KOPT-K1 (cell line): ENCODE results near the gene DRICH1.
"Not testable (repeated sequence)": the region's sequence is repeated elsewhere in the genome, so short reads cannot be mapped to it uniquely, and the experiment has no call there.

ENCODE experiments used
- H3K27ac ChIP-seq: fragments of 200-600 bp; sonication (generic); 2 replicates; pipeline ENCODE4 v1.5.1; 2016; ENCODE audit warnings: antibody characterized with exemption, mild to moderate bottlenecking, low read depth, low read length; ENCODE audit not compliant: poor library complexity, severe bottlenecking
- H3K36me3 ChIP-seq: fragments of 200-600 bp; sonication (generic); 2 replicates; pipeline ENCODE4 v1.5.1; 2017; ENCODE audit warnings: antibody characterized with exemption, mild to moderate bottlenecking, low read length, moderate library complexity; ENCODE audit not compliant: insufficient read depth
- H3K9me3 ChIP-seq: fragments of 200-600 bp; sonication (generic); 2 replicates; pipeline ENCODE4 v1.5.1; 2017; ENCODE audit warnings: antibody characterized with exemption, low read length, mild to moderate bottlenecking; ENCODE audit not compliant: insufficient read depth, poor library complexity, severe bottlenecking

The DRICH1 gene, protein sequence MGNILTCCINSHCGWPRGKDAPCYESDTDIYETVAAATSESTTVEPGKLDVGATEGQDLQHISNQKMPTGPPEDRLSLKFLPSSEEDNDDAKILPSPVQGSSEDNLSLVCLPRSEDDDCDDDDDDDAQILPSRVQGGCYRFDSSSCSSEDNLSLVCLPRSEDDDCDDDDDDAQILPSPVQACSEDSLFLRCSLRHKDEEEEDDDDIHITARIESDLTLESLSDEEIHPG

DNA sequence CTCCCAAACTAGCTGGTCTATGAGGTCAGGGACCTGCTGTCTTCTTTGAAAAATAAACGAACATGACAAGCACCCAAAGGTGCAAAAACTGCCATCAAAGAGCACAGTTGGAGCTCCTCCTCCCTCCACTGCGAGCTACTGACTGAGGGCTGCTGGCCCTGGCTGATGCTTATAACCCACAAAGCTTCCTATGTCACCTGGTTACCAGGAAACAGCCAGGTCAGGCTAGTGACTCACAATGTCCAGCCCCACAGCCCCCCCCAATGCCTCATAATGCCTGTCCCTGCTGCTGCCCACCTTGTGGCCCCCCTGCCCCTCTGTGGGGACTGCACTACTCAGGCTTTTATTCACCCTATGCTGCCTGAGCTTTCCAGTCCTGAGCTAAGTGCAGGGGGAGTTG is at the start of gene DRICH1:
DRICH1 (minus strand) TSS at position 144 of the 400 bp plus-strand sequence. CDS start 298 bp downstream, outside the sequence.
- Histone ChIP-seq H3K9me3 (no peaks in the 10 kb centered on the region), H3K36me3 (no peaks in the 10 kb centered on the region), H3K27ac (no peak within 1 kb of the TSS)

DNA sequence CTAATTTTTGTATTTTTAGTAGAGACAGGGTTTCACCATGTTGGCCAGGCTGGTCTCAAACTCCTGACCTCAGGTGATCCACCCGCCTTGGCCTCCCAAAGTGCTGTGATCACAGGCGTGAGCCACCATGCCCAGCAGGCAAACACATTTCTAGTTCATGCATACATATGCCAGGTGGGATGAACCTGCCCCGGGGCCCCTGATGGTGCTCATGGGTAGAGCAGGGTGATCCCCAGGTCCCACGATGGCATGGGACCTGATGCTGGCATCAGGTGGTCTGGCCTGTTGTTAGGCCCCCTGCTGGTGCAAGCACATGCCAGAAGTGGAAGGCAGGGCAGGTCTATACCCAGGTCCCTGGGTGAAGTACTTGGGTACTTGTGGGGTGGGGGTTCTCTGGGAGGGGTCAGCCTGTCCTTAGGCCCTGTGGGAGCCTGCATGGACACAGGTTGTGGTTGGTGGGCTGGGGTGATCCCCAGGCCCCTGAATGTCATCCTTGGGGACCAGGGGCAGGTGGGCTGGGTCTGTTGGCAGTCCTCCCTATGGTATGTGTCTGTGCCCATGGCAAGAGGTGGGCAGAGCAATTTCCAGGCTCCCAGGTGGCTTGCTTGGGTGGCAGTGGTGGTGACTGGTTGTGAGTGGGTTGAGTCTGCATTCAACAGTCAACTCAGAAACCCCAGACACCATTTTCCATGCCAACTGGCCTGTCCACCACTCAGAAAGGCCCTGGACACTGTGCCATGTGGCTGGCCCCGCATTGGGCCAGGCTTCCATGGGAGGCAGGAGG is 49.1 kb upstream of the DRICH1 start:
- Histone ChIP-seq H3K9me3 (no peaks in the 10 kb centered on the region), H3K36me3 (peaks cover 65% of the 10 kb centered on the region), H3K27ac (no peak overlapping the region)

DNA sequence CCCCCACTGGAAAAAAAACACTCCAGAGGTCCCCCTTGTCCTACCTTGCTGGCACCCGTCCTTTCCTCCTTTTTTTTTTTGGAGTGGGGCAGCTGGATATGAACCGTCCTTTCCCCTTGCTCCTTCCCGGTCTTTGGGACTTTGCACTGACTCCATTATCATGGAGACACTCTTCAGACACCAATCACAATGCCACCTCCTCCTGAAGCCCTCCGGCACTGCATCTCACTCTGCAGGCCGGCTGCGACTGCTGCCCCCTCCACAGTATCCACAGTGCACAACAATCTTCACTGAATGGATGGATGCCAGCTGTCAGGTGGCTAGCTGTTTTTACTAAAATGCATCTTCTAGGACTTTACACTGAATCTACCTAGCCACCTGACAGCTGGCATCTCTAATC is 46.0 kb upstream of the DRICH1 start:
- Histone ChIP-seq H3K27ac (no peak overlapping the region), H3K36me3 (peaks cover 46% of the 10 kb centered on the region), H3K9me3 (no peaks in the 10 kb centered on the region)

DNA sequence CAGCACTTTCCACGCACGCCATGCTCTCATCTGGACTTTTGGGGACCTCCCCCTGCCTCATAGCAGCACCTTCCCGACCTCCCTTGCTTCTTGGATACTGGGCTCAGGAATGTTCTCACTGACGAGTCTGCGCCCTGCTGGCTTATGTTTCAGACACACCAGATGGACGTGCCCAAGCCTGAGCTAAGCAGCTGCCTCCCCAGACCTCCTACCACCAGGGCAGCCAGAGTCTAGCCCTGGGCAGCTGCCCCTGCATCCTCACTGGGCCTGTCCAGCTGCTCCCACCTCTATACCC is 45.5 kb upstream of the DRICH1 start:
- H3K36me3 ChIP-seq: peaks cover 41% of the 10 kb centered on the region
- no peaks in the 10 kb centered on the region for H3K9me3 ChIP-seq
- no peak overlapping the region for H3K27ac ChIP-seq

DNA sequence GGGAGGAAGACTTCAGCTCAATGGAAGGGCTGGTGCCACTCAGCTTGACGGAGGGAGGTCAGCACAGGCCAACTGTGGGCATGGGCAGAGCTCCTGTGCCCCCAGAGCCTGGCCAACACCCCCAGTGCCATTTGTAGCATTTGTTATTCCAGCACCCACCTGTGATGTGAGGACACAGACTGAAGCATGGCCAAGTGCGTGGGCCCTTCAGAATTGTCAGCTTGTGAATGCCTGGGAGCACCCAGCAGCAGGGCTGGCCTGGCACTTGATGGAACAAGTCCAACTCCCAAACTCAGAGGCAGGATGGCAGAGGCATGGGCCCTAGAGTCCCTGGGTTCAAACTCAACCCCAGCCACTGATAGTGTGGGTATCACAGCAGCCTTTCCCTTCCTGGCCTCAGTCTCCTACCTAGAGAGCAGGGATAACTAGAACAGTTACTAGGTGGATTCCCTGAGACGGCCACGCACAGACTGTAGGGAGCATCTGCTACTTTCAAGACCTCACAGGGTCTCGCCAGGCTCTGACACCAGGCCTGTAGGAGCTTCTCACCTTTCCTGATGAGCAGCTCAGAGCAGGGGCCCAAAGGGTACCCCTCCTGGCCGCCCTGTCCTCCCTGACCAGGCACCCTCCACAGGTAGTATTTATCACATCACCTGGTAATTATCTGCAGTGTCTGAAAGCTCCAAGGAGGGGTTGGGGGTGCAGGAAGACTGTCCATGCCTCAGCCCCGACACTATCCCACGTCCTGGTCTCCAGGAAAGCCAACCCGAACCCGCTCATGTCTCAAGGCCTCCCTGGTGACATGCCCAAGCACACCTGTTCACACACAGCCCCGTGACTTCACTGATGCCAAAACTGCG is 45.0 kb upstream of the DRICH1 start:
- H3K36me3 ChIP-seq: peaks cover 35% of the 10 kb centered on the region
- not testable (repeated sequence) for H3K27ac ChIP-seq, H3K9me3 ChIP-seq

DNA sequence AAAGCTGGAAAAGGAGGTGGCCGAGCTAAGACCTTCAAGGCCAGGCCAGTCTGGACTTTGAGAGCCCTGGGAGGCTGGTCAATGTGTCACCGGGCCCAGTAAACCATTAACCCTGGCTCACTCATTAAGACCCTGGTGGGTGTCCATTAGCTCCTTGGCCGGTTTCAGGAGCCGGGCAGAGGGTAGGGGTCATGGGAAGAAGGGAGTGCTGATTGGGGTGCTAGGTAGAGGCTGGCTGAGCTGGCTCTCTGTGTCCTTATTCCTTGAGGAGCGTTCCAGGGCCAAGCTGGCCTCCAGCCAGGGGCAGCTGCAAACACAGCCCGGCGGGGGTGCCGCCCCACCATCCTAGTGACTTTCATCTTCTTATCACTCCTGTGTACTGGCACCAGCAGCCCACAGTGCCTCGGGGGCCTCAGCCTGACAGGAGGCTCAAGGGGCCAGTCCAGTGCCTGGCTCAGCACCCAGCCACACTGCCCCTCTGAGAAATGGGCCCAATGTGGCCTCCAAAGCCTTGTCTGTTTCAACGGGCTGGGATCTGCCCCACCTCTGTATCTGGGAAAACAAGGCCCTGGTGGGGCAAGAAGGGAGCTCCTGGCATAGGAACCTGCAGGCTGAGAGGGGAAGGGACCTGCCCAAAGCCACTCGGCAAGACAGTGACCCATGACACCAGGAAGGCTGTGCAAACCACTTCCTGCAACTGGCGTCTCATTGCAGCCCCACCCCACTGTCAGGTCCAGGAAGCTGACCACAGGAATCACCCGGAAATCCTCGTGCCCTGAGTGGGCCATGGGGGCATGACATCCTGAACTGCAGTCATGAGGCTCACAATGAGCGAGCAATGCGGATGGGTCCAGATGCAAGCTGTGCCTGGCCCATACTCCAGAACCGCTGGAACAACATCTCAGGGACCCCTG is 43.6 kb upstream of the DRICH1 start:
- Histone ChIP-seq H3K27ac (no peak overlapping the region), H3K36me3 (peaks cover 25% of the 10 kb centered on the region; the same call in 1 of the 2 replicates), H3K9me3 (no peaks in the 10 kb centered on the region)

DNA sequence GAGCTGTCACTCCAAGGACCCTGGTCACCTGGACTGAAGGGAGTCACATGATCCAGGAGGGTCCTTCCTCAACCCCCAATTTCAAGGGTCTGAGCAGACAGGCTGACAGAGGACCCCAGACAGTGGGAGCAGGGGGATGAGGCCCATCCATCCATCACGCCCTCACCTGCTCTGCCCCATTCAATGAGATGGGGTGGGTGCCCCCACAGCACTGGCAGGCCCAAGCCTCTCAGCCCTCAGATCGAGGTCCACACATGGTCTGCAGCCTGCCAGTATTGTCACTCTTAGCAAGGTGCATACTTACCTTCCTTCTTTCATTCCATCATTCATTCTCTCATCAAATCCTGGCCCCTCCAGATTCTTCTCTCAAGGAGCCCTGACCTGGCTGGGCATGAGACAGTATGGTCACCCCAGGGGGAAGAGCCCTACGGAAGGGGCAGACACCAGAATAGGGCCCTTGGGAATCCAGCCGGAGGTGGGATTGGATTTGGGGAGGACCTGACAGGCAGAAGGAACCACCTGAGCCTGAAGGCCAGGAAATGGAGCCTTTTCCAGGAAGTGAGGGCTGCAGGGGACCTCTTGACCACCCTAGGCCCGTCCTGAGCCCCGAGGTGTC is 42.9 kb upstream of the DRICH1 start:
- H3K27ac ChIP-seq, H3K9me3 ChIP-seq: not testable (repeated sequence)
- H3K36me3 ChIP-seq: peaks cover 18% of the 10 kb centered on the region; the same call in 1 of the 2 replicates

DNA sequence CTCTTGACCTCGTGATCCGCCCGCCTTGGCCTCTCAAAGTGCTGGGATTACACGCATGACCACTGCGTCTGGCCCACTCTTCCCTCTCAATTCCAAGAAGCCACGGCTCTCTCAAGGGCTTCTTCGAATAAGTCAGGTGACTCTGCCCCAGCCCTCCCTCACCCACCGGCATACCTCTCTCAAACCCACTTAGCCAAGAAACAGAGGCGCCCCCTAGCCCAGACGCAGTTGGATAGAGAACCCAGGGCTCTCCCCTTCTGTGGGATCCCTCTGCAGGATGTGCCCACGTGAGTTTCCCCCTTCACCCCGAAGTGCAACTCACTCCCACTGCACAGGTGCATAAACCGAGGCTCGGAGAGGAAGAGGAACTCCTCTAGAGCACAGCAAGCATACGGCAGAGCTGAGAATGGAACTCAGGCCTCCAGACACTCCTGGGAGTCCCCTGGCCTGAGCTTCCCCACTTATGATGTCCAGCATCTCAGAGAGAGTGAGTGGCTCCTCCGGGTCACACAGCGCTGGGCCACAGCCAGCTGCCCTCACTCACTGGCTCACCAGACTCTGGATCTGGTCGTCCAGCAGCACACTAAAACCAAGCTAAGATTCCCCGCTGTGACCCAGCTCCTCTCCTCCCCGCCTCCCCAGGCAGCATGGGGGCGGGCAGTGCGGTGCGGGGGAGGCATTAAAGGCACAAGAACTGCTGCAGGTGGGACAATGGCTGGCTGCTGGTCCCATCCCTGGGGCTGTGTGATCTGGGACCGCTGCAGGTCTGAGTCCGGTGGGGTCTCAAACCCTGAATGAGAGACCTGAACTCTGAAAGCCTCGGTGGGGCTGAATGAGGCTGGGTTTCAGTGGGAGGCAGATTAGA is 41.9 kb upstream of the DRICH1 start:
- Histone ChIP-seq H3K9me3 (no peaks in the 10 kb centered on the region), H3K36me3 (peaks cover 8% of the 10 kb centered on the region; the same call in 1 of the 2 replicates), H3K27ac (no peak overlapping the region)

DNA sequence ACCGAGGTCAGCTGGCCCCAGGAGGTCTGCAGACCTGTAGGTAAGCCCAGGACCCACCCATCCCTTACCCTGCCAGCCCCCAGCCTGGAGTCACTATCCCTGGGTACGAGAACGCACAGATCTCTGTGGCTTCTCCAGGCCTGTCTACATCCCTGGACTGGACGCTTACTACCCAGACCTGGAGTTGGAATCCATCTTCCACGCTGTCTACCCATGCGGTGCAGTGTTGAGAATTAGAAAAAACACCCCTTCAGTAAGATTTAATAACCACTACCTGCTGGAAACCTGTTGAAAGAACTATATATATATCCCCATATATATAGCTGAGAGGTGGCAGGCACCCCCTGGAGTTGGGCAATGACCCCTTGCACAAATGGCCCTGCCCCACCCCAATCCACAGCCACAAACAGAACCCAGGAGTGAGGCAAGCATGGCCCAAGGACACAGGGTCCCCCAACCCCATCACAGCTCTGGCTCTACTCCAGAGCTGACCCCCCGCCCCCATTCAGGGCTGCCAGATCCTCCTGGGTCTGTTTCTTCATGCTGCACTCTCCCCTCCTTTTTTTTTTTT is 41.0 kb upstream of the DRICH1 start:
- Histone ChIP-seq H3K9me3 (no peaks in the 10 kb centered on the region), H3K36me3 (peaks cover 4% of the 10 kb centered on the region; the same call in 1 of the 2 replicates), H3K27ac (no peak overlapping the region)

DNA sequence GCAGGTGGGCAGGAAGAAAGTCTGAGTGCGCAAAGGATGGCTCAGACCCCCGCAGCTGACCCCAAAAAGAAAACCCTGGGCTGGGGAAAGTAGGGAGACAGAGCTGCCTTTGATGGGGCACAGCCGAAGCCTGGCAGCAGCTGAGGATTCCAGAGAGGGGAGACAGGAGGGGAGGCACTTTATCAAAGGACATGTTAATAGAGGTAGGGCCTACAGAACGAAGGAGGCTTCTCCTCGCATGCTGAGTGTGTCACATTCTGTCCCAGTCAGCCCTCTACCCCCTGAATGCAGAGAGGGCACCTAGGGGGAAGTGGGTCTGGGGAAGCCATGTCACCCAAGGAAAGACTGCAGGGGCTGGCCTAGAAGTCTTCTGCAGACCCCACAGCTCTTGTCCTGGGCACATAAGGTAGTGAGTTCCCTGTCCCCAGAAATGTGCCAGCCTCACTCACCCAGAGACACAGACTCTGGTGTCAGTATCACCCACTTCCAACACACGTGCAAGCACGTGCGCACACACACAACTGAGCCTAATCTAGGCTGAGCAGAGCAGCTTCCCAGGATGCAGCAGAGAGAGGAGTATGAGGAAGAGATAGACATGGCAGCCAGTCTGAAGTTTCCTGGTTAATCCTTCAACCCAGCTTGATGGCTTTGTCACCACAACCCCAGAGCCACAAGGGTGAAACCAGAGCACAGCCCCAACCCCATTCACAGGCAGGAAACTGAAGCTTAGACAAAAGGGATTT is 40.4 kb upstream of the DRICH1 start:
- H3K36me3 ChIP-seq: not testable (repeated sequence)

DNA sequence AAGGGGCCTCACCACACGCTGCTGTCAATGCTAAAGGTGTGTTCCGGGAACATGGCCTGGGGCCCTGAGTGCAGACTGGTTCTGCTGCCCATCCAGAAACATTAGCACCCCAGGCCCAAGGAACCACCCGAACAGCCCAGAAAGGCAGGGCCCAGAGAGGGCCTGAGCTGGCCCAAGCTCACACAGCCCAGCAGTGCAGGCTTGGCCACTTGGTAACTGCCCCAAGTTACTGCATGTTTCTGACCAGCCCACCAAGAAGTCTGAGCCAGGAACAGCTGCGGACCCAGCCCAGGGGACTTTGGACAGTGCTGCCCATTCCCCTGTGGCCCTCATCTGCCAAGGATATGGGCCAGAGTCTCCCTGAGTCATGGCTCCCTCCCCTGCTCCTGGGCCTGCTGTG is 39.3 kb upstream of the DRICH1 start:
- not testable (repeated sequence) for H3K27ac ChIP-seq, H3K36me3 ChIP-seq, H3K9me3 ChIP-seq

More for the DNA sequence above, 40.4 kb upstream of the DRICH1 start:
- not testable (repeated sequence) for H3K27ac ChIP-seq, H3K9me3 ChIP-seq

DNA sequence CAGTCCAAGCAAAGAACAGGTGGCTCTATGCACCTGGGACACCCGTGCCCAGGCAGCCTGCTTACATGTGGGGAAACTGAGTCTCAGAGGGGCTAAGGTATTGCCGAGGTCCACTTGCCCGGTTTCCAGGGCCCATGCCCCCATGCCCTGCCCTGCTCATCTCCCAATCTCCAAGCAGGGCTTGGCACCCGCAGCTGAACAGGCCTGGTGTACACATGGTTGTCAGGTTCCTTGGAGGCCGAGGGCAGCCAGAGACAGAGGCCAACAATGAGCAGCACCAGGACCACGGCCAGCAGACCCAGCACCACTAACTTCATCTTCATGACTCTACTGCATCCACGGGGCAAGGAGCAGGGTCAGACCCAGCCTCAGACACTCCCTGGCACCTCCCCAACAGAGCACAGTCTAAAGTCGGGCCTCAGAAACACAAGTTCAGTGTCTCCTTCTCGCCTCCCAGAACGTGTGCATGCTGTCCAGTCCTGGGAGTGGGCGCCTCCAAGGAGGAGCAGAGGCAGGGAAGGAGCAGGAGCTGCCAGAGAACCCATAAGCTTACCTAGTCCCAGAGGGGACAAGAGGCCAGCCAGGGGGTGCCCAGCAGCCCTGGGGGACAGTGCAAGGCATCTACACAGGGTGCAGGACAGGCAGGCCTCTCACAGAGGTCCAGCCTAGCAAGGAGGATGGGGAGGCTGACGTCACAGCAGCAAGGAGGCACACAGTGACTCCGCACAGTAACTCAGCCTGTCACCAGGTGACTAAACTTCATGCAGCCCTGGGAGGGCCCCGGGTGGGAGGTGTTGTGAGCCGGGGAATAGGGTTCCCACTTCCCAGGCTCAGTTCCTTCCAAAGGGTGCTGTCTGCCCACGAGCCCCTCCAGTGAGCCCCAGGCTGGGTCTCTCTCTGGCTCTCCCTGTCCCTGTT is 38.5 kb upstream of the DRICH1 start:
- Histone ChIP-seq H3K36me3 (peaks cover 4% of the 10 kb centered on the region; the same call in 1 of the 2 replicates), H3K27ac (no peak overlapping the region), H3K9me3 (no peaks in the 10 kb centered on the region)
